Transverse colon (tissue), 4 donors: ENCODE results near the gene PLEKHO2.
"Not testable (repeated sequence)": the region's sequence is repeated elsewhere in the genome, so short reads cannot be mapped to it uniquely, and the experiment has no call there.

ENCODE experiments used
- CTCF ChIP-seq, 5 experiments: fragments of 200-600 bp in 3 of 5; fragments of 450-650 bp in 2 of 5; sonication (generic) in 3 of 5; IDR thresholded peaks; 1 replicate in 2 of 5; 2 replicates in 3 of 5; pipeline ENCODE4 v1.5.1; 2016 to 2017; ENCODE audit warnings: antibody characterized with exemption in 5 of 5, inconsistent platforms in 3 of 5, mild to moderate bottlenecking in 2 of 5, moderate library complexity in 1 of 5
- POLR2A ChIP-seq: fragments of 450-650 bp; IDR thresholded peaks from one replicate; pipeline ENCODE4 v1.6.1; 2016; ENCODE audit warnings: antibody characterized with exemption, mild to moderate bottlenecking, moderate library complexity
- POLR2AphosphoS5 ChIP-seq, 3 donors: sonication (generic); formaldehyde crosslinking; IDR thresholded peaks; one replicate each; pipeline ENCODE4 v1.6.1; 2016; ENCODE audit warnings: antibody characterized with exemption in 3 of 3

- not testable (repeated sequence) for TF ChIP-seq CTCF (IDR thresholded peaks at IDR 0.05); POLR2A; POLR2AphosphoS5 (IDR thresholded peaks at IDR 0.05)
These were observed 46.4 kb upstream of the PLEKHO2 start for GRCh38 chr15:64795299-64795698.
